Measurements from ENCODE around the gene ZNF737. TPM values are rescaled to one million over a fixed set of nuclear protein-coding genes. Genes with fewer than 3 reads are reported as not detected.
"Not testable (repeated sequence)": the region's sequence is repeated elsewhere in the genome, so short reads cannot be mapped to it uniquely, and the experiment has no call there.

ZNF737 gene
- total RNA-seq, 1 donor from 2014 or later, result 16.5 TPM

DNA sequence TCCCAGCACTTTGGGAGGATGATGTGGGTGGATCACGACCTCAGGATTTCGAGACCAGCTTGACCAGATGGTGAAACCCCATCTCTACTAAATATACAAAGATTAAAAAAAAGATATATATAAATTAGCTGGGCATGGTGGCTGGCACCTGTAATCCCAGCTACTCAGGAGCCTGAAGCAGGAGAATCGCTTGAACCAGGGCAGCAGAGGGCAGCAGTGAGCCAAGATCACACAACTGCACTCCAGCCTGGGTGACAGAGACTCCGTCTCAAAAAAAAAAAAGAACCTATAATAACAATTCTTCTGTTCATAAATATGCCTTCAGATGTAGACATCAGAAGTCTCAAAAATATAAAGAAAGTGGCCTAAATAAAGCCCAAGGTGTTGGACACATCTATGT lies 7.6 kb downstream of the ZNF737 start:
- Histone ChIP-seq H3K36me3 (peaks cover 10% of the 10 kb centered on the region), H3K9me3 (peaks cover 60% of the 10 kb centered on the region), H3K27me3 (no peaks in the 10 kb centered on the region), H3K27ac (no peak overlapping the region), H3K4me3 (no peak overlapping the region), H3K4me1 (no peaks in the 10 kb centered on the region)
- peak; percentile 32 for TF ChIP-seq CTCF (IDR thresholded peaks at IDR 0.05)
- intact Hi-C loops (cut with DNase I), result no loop called here
- no peak for ATAC-seq
- DNase-seq, result no peak

GRCh38 chr19:20544667-20545333 lies 20.8 kb downstream of the ZNF737 start:
- H3K27me3 ChIP-seq; intact Hi-C loops (cut with DNase I); H3K4me1 ChIP-seq; DNase-seq; ATAC-seq; H3K27ac ChIP-seq; H3K4me3 ChIP-seq: not testable (repeated sequence)
- H3K36me3 ChIP-seq, result peaks cover 48% of the 10 kb centered on the region
- peaks cover 97% of the 10 kb centered on the region for H3K9me3 ChIP-seq

DNA sequence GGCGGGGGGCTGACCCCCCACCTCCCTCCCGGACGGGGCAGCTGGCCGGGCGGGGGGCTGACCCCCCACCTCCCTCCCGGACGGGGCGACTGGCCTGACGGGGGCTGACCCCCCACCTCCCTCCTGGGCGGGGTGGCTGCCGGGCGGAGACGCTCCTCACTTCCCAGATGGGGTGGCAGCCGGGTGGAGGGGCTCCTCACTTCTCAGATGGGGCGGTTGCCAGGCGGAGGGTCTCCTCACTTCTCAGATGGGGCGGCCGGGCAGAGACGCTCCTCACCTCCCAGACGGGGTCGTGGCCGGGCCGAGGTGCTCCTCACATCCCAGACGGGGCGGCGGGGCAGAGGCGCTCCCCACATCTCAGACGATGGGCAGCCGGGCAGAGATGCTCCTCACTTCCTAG lies 35.3 kb downstream of the ZNF737 start:
- H3K36me3 ChIP-seq; H3K27me3 ChIP-seq; DNase-seq; H3K4me3 ChIP-seq; intact Hi-C loops (cut with DNase I); H3K4me1 ChIP-seq; ATAC-seq; H3K27ac ChIP-seq: not testable (repeated sequence)
- H3K9me3 ChIP-seq, result peaks cover 28% of the 10 kb centered on the region

- Histone ChIP-seq H3K27me3 (no peaks in the 10 kb centered on the region), H3K27ac (no peak overlapping the region), H3K4me1 (no peaks in the 10 kb centered on the region), H3K9me3 (peaks cover 4% of the 10 kb centered on the region), H3K4me3 (no peak overlapping the region), H3K36me3 (no peaks in the 10 kb centered on the region)
- DNase-seq (no peak), ATAC-seq (peak; percentile 80)
- intact Hi-C loops (cut with DNase I), result no loop called here
- peak; percentile 12 for TF ChIP-seq CTCF (IDR thresholded peaks at IDR 0.05)
These were observed 52.2 kb downstream of the ZNF737 start for GRCh38 chr19:20513189-20513904.

DNA sequence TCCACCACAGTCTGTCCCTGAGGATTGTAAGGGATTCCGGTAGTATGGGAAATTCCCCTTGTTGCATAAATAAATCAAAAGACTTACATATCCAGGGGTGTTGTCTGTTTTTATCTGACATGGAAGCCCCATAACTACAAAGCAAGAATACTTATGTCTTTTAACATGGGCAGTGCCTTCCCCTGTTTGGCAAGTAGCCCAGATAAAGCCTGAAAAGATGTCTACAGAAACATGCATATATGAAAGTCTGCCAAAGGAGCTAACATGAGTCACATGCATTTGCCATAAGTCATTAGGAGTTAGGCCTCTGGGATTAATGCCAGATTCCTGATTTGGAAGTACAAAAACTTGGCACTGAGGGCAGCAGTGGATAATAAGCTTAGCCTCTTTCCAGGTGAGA lies 62.1 kb downstream of the ZNF737 start:
- no peaks in the 10 kb centered on the region for H3K27me3 ChIP-seq
- ATAC-seq (no peak), DNase-seq (no peak)
- no peaks in the 10 kb centered on the region for H3K9me3 ChIP-seq
- no peaks in the 10 kb centered on the region for H3K4me1 ChIP-seq
- TF ChIP-seq CTCF (IDR thresholded peaks at IDR 0.05), result no peak
- no peak overlapping the region for H3K27ac ChIP-seq
- H3K4me3 ChIP-seq, result no peak overlapping the region
- intact Hi-C loops (cut with DNase I), result no loop called here
- H3K36me3 ChIP-seq, result no peaks in the 10 kb centered on the region

Other genes starting within 250 kb of the ZNF737 start
- 11.1 TPM for gene ZNF626, start 95.8 kb upstream of the ZNF737 start, total RNA-seq
- gene ZNF66, start 210.5 kb upstream of the ZNF737 start, total RNA-seq, result 6.7 TPM

Data from upper lobe of right lung (tissue), 1 donor.